GM12878 (cell line): Measurements from ENCODE around the gene ME2. TPM values are rescaled to one million over a fixed set of nuclear protein-coding genes. Genes with fewer than 3 reads are reported as not detected.

Experiments used
- ATAC-seq: fragments of 200-7000 bp; cut with Tn5 transposase; 3 replicates; pipeline ENCODE4 v1.9.1; 2020; ENCODE audit warnings: mild to moderate bottlenecking, moderate library complexity
- BruUV-seq: library from RNA; stranded (reverse); fragments of 400-500 nt; replicated peaks from 2 replicates; lab custom pipeline; 2021; lab: Mats Ljungman, UMichigan
- CTCF ChIA-PET: fragments of 300-600 bp; sonication (Branson Sonifier 250); formaldehyde crosslinking; extraction: SDS; loops from one replicate; lab custom pipeline; 2021; ENCODE audit warnings: inconsistent platforms; lab: Yijun Ruan, JAX
- POLR2A ChIA-PET: fragments of 350-600 bp; formaldehyde crosslinking; extraction: SDS; loops from one replicate; lab custom pipeline; 2021; ENCODE audit warnings: inconsistent platforms; lab: Charles Lee
- RAD21 ChIA-PET: fragments of 300-600 bp; sonication (Branson Sonifier 250); formaldehyde crosslinking; loops from one replicate; lab custom pipeline; 2023; ENCODE audit warnings: antibody characterized with exemption; ENCODE audit not compliant: unreplicated experiment; lab: Charles Lee
- SMC1A ChIA-PET: fragments of 300-600 bp; sonication (Branson Sonifier 250); formaldehyde crosslinking; loops from one replicate; lab custom pipeline; 2023; ENCODE audit not compliant: unreplicated experiment, uncharacterized antibody; lab: Charles Lee
- DNase-seq: peaks from one replicate; pipeline ENCODE4 v3.0.0-alpha.2; 2011; ENCODE audit warnings: low read depth, low spot score
- FAIRE-seq: peaks from 3 replicates; lab custom pipeline; 2011; peaks lifted over from hg19 to GRCh38; lab: Jason Lieb, UNC
- H2AFZ ChIP-seq: 2 replicates; pipeline ENCODE4 v1.6.0; 2011; ENCODE audit warnings: low read depth, low read length, control low read depth; ENCODE audit not compliant: control insufficient read depth
- H3K27ac ChIP-seq: 2 replicates; pipeline ENCODE4 v1.5.1; 2011; ENCODE audit warnings: control low read depth; ENCODE audit not compliant: control insufficient read depth, insufficient read depth
- H3K27me3 ChIP-seq, 2 experiments: replicated peaks in 1 of 2; 2 replicates each; pipeline versions ENCODE4 v1.6.0 to v1.6.1; 2011; ENCODE audit warnings: low read length in 1 of 2; ENCODE audit not compliant: control insufficient read depth in 2 of 2, insufficient read depth in 2 of 2
- H3K36me3 ChIP-seq, 2 experiments: 2 replicates each; pipeline ENCODE4 v1.5.1; 2011; ENCODE audit warnings: low read length in 1 of 2; ENCODE audit not compliant: control insufficient read depth in 2 of 2, insufficient read depth in 2 of 2
- H3K4me1 ChIP-seq: 2 replicates; pipeline ENCODE4 v1.6.1; 2011; ENCODE audit warnings: mild to moderate bottlenecking, low read length, moderate library complexity, mixed read lengths; ENCODE audit not compliant: control insufficient read depth, insufficient read depth
- H3K4me2 ChIP-seq: 2 replicates; pipeline ENCODE4 v1.6.0; 2011; ENCODE audit warnings: control low read depth; ENCODE audit not compliant: control insufficient read depth, insufficient read depth
- H3K4me3 ChIP-seq: fragments of 200-600 bp; sonication (generic); 2 replicates; pipeline ENCODE4 v1.5.1; 2016
- H3K79me2 ChIP-seq: 2 replicates; pipeline ENCODE4 v1.6.0; 2011; ENCODE audit warnings: low read length; ENCODE audit not compliant: control insufficient read depth, insufficient read depth
- H3K9ac ChIP-seq: 2 replicates; pipeline ENCODE4 v1.8.0; 2011; ENCODE audit warnings: low read length, control low read depth, mixed read lengths; ENCODE audit not compliant: control insufficient read depth, insufficient read depth
- H3K9me3 ChIP-seq: replicated peaks from 3 replicates; pipeline ENCODE4 v1.5.1; 2011; ENCODE audit warnings: mild to moderate bottlenecking, low read length; ENCODE audit not compliant: control insufficient read depth, insufficient read depth
- H4K20me1 ChIP-seq: 2 replicates; pipeline ENCODE4 v1.6.0; 2011; ENCODE audit not compliant: control insufficient read depth, insufficient read depth
- BACH1 ChIP-seq: fragments of 450-650 bp; IDR thresholded peaks from 2 replicates; pipeline ENCODE4 v1.6.1; 2017; ENCODE audit warnings: mild to moderate bottlenecking, borderline replicate concordance
- FOXK2 ChIP-seq: fragments of 450-650 bp; IDR thresholded peaks from 2 replicates; pipeline ENCODE4 v1.6.1; 2017; ENCODE audit warnings: mild to moderate bottlenecking, moderate library complexity
- GABPA ChIP-seq: IDR thresholded peaks from 2 replicates; pipeline ENCODE4 v1.6.1; 2014; ENCODE audit warnings: antibody characterized with exemption, low read depth, mild to moderate bottlenecking, inconsistent platforms
- HDGF ChIP-seq: fragments of 450-650 bp; IDR thresholded peaks from 2 replicates; pipeline ENCODE4 v1.6.1; 2016; ENCODE audit warnings: antibody characterized with exemption
- JUNB ChIP-seq: IDR thresholded peaks from 2 replicates; pipeline ENCODE4 v1.6.1; 2016; ENCODE audit warnings: antibody characterized with exemption, mild to moderate bottlenecking
- RCOR1 ChIP-seq: conservative IDR thresholded peaks from 2 replicates; pipeline ENCODE4 v1.6.1; 2012; ENCODE audit warnings: low read depth, low read length, improper control_type of control experiment
- SMAD5 ChIP-seq: IDR thresholded peaks from 2 replicates; pipeline ENCODE4 v1.6.1; 2016; ENCODE audit warnings: antibody characterized with exemption, low read depth
- SREBF1 ChIP-seq: IDR thresholded peaks from 2 replicates; pipeline ENCODE4 v1.6.1; 2012; ENCODE audit warnings: mild to moderate bottlenecking, low read length
- ZBTB40 ChIP-seq: fragments of 450-650 bp; IDR thresholded peaks from 2 replicates; pipeline ENCODE4 v1.6.1; 2016; ENCODE audit warnings: mild to moderate bottlenecking, moderate library complexity, borderline replicate concordance
- WGBS: methylation state at CpG from one replicate; pipeline ENCODE4 v1.1.6; 2016; ENCODE audit warnings: low lambda C conversion rate; ENCODE audit not compliant: insufficient replicate concordance, insufficient coverage; ENCODE audit errors: missing lambda C conversion rate; 5-methylcytosine and 5-hydroxymethylcytosine counted together
- in situ Hi-C: fragments of 300-500 bp; cut with MboI; formaldehyde crosslinking; loops from 9 replicates; pipeline ENCODE4 v1.14.3; 2018; ENCODE audit warnings: mixed read lengths
- intact Hi-C: fragments of 100-400 bp; cut with micrococcal nuclease; formaldehyde crosslinking; loops from one replicate; pipeline ENCODE4 v1.14.2; 2022; ENCODE audit not compliant: unreplicated experiment
- polyA plus RNA-seq, 11 experiments: library from polyadenylated mRNA; depleted of rRNA in 4 of 11; unstranded in 6 of 11; stranded (reverse) in 5 of 11; fragments of >200 nt; fragmentation: Nextera tagmentation in 4 of 11; fragmentation: Illumina TruSeq in 1 of 11; extraction: Ambion mirVana in 4 of 11; extraction: Trizol in 1 of 11; gene quantifications; 1 replicate in 1 of 11; 2 replicates in 10 of 11; pipeline versions ENCODE4 v1.2.1 to v1.2.3, GENCODE V29; 2011 to 2016; ENCODE audit warnings: inconsistent platforms in 2 of 11, missing spikeins in 2 of 11, low read depth in 1 of 11
- total RNA-seq, 4 experiments: library from RNA; depleted of rRNA in 3 of 4; stranded (reverse); fragments of >200 nt in 3 of 4; fragmentation: Illumina TruSeq in 1 of 4; extraction: Trizol in 1 of 4; gene quantifications; 2 replicates each; pipeline versions ENCODE4 v1.2.1 to v1.2.3, GENCODE V29; 2013 to 2021

Gene ME2
- total and polyA plus RNA-seq, 10 of the 15 experiments (the other 5 are each of a cell fraction or from before 2014, with no cell fraction given), result 41.3 to 155 (median 133) TPM

GRCh38 chr18:50902797-50903196 is 23.9 kb downstream of the ME2 start:
- H2AFZ ChIP-seq, result no peak overlapping the region
- TF ChIP-seq HDGF (no peak), BACH1 (no peak), RCOR1 (no peak), GABPA (no peak), SREBF1 (no peak)
- ChIA-PET SMC1A (interaction anchor here (1.1 kb wide), 1 partner anchor 11 kb away, joined by 4 read pairs; no protein-coding TSS in a partner anchor), RAD21 (no interaction called here), POLR2A (no interaction called here), CTCF (interaction anchor here (1.1 kb wide), 1 partner anchor 14 kb away, joined by 3 read pairs; no protein-coding TSS in a partner anchor)
- H4K20me1 ChIP-seq, result no peaks in the 10 kb centered on the region
- no peak overlapping the region for H3K4me2 ChIP-seq
- ATAC-seq, result no peak
- no peaks in the 10 kb centered on the region; the same call in 1 of the 2 replicates for H3K79me2 ChIP-seq
- WGBS, result 92% methylated on average over 1 of the region's 1 CpG
- no peak for FAIRE-seq
- H3K9ac ChIP-seq, result no peak overlapping the region
- no peaks in the 10 kb centered on the region for H3K4me1 ChIP-seq
- peaks cover 1 to 26% of the 10 kb centered on the region in 2 experiments for H3K36me3 ChIP-seq
- H3K27me3 ChIP-seq, result no peaks in the 10 kb centered on the region
- H3K27ac ChIP-seq, result no peak overlapping the region
- H3K4me3 ChIP-seq, result no peak overlapping the region
- H3K9me3 ChIP-seq, result peaks cover 2% of the 10 kb centered on the region; the same call in 2 of the 3 replicates
- in situ Hi-C loops (no loop called here), intact Hi-C loops (no loop called here)
- BruUV-seq, result no TSS peak
- no peak for DNase-seq

- intact Hi-C loops, result no loop called here
- POLR2A ChIA-PET, result interaction anchor here (1.1 kb wide), 1 partner anchor 29 kb away, joined by 3 read pairs; no protein-coding TSS in a partner anchor
- 100% methylated on average over 2 of the region's 2 CpGs for WGBS
- FAIRE-seq (no peak), DNase-seq (no peak), ATAC-seq (no peak)
- peaks cover 1 to 21% of the 10 kb centered on the region in 2 experiments for H3K36me3 ChIP-seq
- H3K27me3 ChIP-seq, result no peaks in the 10 kb centered on the region
- H3K4me3 ChIP-seq, result no peak overlapping the region
- H3K4me2 ChIP-seq, result no peak overlapping the region
- H3K27ac ChIP-seq, result no peak overlapping the region
- no peaks in the 10 kb centered on the region; the same call in 1 of the 2 replicates for H3K79me2 ChIP-seq
- no peak overlapping the region for H2AFZ ChIP-seq
- SMC1A ChIA-PET, result interaction anchor here (0.7 to 0.8 kb wide), 2 partner anchors 12 to 868 kb away, joined by 3 read pairs; no protein-coding TSS in a partner anchor
- H4K20me1 ChIP-seq, result no peaks in the 10 kb centered on the region
- no TSS peak for BruUV-seq
- no peaks in the 10 kb centered on the region for H3K4me1 ChIP-seq
- CTCF ChIA-PET, result no interaction called here
- no peak overlapping the region for H3K9ac ChIP-seq
- RAD21 ChIA-PET, result no interaction called here
- TF ChIP-seq FOXK2, result no peak
- no peak for TF ChIP-seq JUNB
- TF ChIP-seq ZBTB40, result no peak
- TF ChIP-seq SMAD5, result no peak
- in situ Hi-C loops, result no loop called here
- H3K9me3 ChIP-seq, result no peaks in the 10 kb centered on the region; the same call in 2 of the 3 replicates
Observed at GRCh38 chr18:50906843-50907242, 27.9 kb downstream of the ME2 start.
